Omental fat pad (tissue), 4 donors: Measurements from ENCODE around the gene KCNC3. TPM values are rescaled to one million over a fixed set of nuclear protein-coding genes. Genes with fewer than 3 reads are reported as not detected.

Experiments used
- ATAC-seq: fragments of 150-250 bp; one replicate; pipeline ENCODE4 v1.9.1; 2016; ENCODE audit warnings: mild to moderate bottlenecking, moderate library complexity; ENCODE audit not compliant: low FRiP score
- DNase-seq: peaks from one replicate; pipeline ENCODE4 v3.0.0-alpha.2; 2019; ENCODE audit warnings: low spot score
- total RNA-seq, 4 donors: library from RNA; depleted of rRNA; stranded (reverse); fragments of >200 nt; gene quantifications; one replicate each; pipeline ENCODE4 v1.1.0, GENCODE V29; 2016
- TF ChIP-seq, protein P1 (sequence below), 3 donors: fragments of 450-650 bp; IDR thresholded peaks; one replicate each; pipeline ENCODE4 v1.5.1; 2016 to 2017; ENCODE audit warnings: antibody characterized with exemption in 3 of 3, mild to moderate bottlenecking in 3 of 3, moderate library complexity in 2 of 3

Gene KCNC3
- total RNA-seq, 4 donors from 2014 or later: 0.28 to 0.72 (median 0.31) TPM

DNA sequence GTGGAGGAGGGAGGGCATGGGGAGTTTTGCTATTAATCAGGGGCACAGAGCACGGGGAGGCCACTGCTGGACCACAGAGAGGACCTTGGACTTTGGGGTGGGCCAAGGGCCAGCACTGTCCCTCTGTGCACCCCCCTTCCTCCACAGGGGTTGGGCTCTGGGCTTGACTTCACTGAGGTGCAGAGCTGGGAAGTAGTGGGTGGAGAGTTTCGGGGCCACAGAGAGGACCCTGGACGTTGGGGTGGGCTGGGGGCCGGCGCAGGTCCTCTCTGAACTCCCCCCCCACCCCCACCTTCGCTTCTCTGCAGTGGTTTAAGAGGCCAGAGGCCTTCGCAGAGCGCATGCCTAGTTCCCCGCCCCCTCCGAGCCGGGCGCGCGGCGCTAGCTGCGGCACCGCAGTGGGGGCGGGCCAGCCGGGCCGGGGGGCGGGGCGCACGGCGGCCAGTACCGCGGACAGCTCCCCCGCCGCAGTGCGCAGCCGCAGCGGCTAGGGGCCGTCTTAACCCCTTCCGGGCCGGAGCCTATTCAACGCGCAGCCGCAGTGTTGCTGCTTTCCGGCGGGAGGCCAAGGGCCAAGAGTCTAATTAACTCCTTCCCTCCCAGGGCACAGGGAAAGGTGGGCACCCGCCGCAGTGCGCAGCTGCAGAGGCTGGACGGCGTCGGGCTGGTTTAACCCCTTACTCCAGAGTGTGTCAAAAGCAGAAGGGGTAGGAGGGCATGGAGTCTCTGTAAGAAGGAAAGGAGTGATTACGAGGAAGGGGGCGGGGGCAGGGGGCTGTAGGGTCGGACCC lies 3.7 kb downstream of the KCNC3 start:
- DNase-seq: no peak
- ATAC-seq: no peak
- TF ChIP-seq, protein P1, sequence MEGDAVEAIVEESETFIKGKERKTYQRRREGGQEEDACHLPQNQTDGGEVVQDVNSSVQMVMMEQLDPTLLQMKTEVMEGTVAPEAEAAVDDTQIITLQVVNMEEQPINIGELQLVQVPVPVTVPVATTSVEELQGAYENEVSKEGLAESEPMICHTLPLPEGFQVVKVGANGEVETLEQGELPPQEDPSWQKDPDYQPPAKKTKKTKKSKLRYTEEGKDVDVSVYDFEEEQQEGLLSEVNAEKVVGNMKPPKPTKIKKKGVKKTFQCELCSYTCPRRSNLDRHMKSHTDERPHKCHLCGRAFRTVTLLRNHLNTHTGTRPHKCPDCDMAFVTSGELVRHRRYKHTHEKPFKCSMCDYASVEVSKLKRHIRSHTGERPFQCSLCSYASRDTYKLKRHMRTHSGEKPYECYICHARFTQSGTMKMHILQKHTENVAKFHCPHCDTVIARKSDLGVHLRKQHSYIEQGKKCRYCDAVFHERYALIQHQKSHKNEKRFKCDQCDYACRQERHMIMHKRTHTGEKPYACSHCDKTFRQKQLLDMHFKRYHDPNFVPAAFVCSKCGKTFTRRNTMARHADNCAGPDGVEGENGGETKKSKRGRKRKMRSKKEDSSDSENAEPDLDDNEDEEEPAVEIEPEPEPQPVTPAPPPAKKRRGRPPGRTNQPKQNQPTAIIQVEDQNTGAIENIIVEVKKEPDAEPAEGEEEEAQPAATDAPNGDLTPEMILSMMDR (IDR thresholded peaks at IDR 0.05): no peak

DNA sequence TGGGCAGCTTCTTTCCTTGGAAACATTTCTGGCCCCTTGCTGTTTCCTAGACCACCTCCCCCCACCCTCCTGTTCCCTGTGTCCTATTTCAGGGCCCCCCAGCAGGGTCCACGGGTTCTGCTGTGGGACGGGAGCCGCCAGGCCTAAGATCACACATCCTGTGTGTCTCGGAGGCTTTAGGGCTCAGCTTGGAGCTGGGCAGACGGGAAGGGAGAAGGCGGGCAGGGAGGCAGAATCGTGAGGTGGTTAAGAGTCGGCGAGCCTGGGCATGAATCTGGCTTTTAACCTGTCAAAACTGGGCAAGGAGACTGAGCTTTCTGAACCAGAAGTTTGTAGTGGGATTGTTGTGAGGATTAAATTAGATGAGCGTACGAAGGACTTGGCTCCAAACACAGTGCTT lies 4.8 kb downstream of the KCNC3 start:
- ATAC-seq: no peak
- no peak for DNase-seq
- TF ChIP-seq, protein P1 (IDR thresholded peaks at IDR 0.05): no peak

DNA sequence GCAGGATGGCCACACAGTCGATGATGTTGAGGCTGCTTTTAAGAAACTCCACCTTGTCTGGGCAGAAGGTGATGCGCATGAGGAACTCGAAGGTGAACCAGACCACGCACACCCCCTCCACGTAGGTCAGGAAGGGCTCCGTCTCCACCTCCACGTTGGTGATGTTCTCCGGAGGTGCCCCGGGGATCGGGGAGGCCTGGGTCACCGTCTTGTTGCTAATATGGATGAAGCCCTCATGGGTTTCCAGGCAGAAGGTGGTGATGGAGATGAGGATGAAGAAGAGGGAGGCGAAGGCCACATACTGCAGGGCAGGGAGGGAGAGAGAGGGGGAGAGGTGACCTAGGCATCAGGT lies 5.4 kb downstream of the KCNC3 start:
- ATAC-seq: no peak
- TF ChIP-seq, protein P1 (IDR thresholded peaks at IDR 0.05): no peak

DNA sequence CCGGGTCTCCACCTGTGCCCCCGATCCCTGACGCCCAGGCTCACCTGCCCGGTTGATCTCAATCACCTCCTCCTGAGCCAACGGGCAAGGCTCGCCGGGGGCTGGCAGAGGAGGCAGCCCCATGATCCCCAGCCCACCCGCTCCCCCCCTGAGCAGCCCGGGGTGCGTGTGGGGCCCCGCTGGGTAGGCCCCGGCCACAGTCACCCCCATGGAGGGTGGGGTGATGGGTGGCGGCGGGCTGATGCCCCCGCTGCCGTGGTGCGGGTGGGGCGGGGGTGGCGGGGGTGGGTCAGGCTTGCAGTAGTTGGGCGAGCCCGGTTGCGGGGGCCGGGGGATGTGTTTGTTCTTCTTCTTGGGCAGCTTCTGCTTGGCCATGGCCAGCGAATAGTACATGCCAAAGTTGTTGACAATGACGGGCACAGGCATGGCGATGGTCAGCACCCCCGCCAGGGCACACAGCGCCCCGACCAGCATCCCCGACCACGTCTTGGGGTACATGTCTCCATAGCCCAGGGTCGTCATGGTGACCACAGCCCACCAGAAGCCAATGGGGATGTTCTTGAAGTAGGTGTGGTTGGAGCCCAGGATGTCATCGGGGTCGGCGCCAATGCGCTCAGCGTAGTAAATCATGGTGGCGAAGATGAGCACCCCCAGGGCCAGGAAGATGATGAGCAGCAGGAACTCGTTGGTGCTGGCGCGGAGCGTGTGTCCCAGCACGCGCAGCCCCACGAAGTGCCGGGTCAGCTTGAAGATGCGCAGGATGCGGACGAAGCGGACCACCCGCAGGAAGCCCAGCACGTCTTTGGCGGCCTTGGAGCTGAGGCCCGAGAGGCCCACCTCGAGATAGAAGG lies 6.0 kb downstream of the KCNC3 start:
- no peak for ATAC-seq
- TF ChIP-seq, protein P1 (IDR thresholded peaks at IDR 0.05): no peak
- DNase-seq: no peak

More for the DNA sequence above, 5.4 kb downstream of the KCNC3 start:
- DNase-seq: no peak

DNA sequence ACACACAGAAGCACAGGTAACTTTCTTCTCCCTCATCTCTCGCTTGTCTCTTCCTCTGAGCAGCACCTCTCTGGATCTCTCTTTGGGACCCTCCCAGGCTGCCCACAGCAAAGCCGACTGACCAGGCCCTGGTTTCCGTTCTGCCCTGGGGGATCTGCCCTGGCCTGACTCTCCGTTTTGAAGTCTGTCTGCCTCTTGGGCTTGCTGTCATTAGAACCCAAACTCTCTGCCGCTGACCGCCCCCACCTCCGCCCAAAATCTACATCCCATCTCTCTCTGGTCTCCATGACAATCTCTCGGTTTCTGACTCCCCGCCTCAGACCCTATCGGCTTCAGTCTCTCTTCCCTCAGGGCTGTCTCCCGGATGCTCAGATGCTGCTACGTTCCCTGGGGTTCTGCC lies 6.9 kb downstream of the KCNC3 start:
- ATAC-seq (no peak), DNase-seq (no peak)
- TF ChIP-seq, protein P1 (IDR thresholded peaks at IDR 0.05): no peak

DNA sequence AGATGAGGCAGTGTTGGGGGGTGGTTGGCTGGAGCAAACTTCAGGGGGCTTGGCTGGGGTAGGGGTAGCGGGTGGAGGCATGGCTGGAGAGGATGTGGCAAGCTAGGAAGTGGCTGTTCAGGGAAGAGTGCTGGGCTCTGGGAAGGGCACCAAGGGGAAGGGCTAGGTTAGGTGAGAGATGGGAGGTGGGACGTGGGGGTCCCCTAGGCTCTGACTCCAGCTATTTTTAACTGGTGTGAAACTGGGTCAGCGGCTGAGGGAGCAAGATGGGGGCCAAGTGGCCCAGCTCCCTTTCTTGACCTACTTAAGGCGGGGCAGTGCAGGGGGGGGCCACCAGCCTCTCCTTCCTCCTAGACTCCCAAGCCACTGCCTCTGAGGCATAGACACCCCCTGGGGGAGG lies 7.3 kb downstream of the KCNC3 start:
- TF ChIP-seq, protein P1 (IDR thresholded peaks at IDR 0.05): no peak
- no peak for ATAC-seq
- DNase-seq: no peak
